Brain microvascular endothelial cell (primary cell): Measurements from ENCODE around the gene TRABD.
A peak's percentile ranks its signal among the peaks of the same experiment; 100 is the strongest.

Source experiments
- DNase-seq: peaks from one replicate; pipeline ENCODE4 v3.0.0-alpha.2; 2020
- H3K27ac ChIP-seq: fragments of 250-450 bp; sonication (Bioruptor Pico); 2 replicates; pipeline ENCODE4 v1.5.1; 2020; ENCODE audit warnings: mild to moderate bottlenecking, moderate library complexity
- H3K27me3 ChIP-seq: fragments of 250-450 bp; sonication (Bioruptor Pico); replicated peaks from 2 replicates; pipeline ENCODE4 v1.5.1; 2020; ENCODE audit warnings: mild to moderate bottlenecking
- H3K36me3 ChIP-seq: fragments of 250-450 bp; sonication (Bioruptor Pico); replicated peaks from 2 replicates; pipeline ENCODE4 v1.5.1; 2020; ENCODE audit warnings: mild to moderate bottlenecking
- H3K4me3 ChIP-seq: 2 replicates; pipeline ENCODE4 v1.5.1; 2011; ENCODE audit warnings: low read depth, mild to moderate bottlenecking, control low read depth, low read length, moderate library complexity
- CTCF ChIP-seq: IDR thresholded peaks from 2 replicates; pipeline ENCODE4 v1.5.1; 2011; ENCODE audit warnings: low read depth, mild to moderate bottlenecking, moderate library complexity, low read length, control low read depth, inconsistent platforms; ENCODE audit errors: missing control alignments
- in situ Hi-C: cut with HindIII; loops from 2 replicates; pipeline ENCODE4 v1.10.0; 2017; ENCODE audit warnings: low sequenced_read_pairs, low pct_ligation_motif_present

Gene TRABD

GRCh38 chr22:50245214-50246072 lies 59.7 kb downstream of the TRABD start:
- H3K27ac ChIP-seq = peak overlapping the region; percentile 89
- no peaks in the 10 kb centered on the region for H3K27me3 ChIP-seq
- TF ChIP-seq CTCF = no peak
- peak overlapping the region; percentile 97 for H3K4me3 ChIP-seq
- in situ Hi-C loops = no loop called here
- peaks cover 9% of the 10 kb centered on the region for H3K36me3 ChIP-seq
- no peak for DNase-seq

- TF ChIP-seq CTCF = peak; percentile 27
- Histone ChIP-seq H3K27me3 (no peaks in the 10 kb centered on the region), H3K4me3 (no peak overlapping the region), H3K36me3 (peaks cover 9% of the 10 kb centered on the region), H3K27ac (no peak overlapping the region)
- no peak for DNase-seq
- in situ Hi-C loops = no loop called here
Observed at GRCh38 chr22:50246242-50247175, 60.8 kb downstream of the TRABD start.

- H3K27ac ChIP-seq = no peak overlapping the region
- H3K36me3 ChIP-seq = peaks cover 9% of the 10 kb centered on the region
- no peak overlapping the region for H3K4me3 ChIP-seq
- peak; percentile 75 for DNase-seq
- no peaks in the 10 kb centered on the region for H3K27me3 ChIP-seq
- TF ChIP-seq CTCF = no peak
- in situ Hi-C loops = no loop called here
Observed at GRCh38 chr22:50247748-50248147, 62.0 kb downstream of the TRABD start.

GRCh38 chr22:50248196-50249081 lies 62.7 kb downstream of the TRABD start:
- DNase-seq = no peak
- in situ Hi-C loops = no loop called here
- no peak for TF ChIP-seq CTCF
- Histone ChIP-seq H3K27me3 (no peaks in the 10 kb centered on the region), H3K4me3 (no peak overlapping the region), H3K36me3 (peaks cover 9% of the 10 kb centered on the region), H3K27ac (no peak overlapping the region)
